Measurements from ENCODE around the gene SPIN3. TPM values are rescaled to one million over a fixed set of nuclear protein-coding genes. Genes with fewer than 3 reads are reported as not detected.

SPIN3 gene
- total and polyA plus RNA-seq, 2 of the 13 experiments (the other 11 are each of a cell fraction or from before 2014, with no cell fraction given), result 8.4 to 8.8 TPM

DNA sequence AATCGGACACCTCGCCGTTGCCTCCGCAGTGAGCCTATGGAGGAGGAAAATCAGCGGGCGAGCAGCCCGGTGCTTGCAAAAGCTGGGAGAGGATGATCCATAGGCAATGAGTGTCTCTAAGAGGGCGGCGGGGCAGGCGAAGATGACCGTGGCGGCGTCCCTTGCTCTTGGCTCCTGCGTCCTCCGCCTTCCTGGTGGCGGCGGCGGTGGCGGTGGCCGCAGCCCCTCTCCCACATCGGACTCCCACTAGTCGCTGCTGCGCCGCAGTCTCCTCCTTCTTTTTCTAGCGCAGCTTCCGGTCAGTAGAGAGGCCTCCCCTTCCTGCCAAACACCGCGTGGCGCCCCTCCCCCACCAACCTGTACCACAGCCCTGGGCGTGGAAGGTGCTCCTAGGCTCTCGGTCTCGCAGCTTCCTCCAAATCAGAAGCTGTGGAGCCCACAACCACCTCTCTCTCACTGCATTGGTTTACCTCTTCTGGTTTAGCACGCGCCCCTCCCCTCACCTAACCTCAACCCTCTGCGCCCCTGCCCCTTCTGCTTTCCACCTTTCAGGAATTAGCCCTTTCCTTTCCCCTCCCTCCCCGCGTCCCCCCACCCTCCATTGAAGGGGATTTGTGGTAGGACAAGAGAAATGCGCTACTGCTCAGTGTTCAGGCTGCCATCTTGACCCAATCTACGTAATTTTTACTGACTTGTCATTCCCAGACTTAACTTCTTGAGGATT, at the start of gene SPIN3 (continued):
- no peak for TF ChIP-seq ZNF367 (CRISPR knock-in tag; IDR thresholded peaks at IDR 0.05; ENCODE audit: borderline replicate concordance)
- TF ChIP-seq AGO1 (IDR thresholded peaks at IDR 0.05; ENCODE audit: low read depth, low read length, poor library complexity, severe bottlenecking), result no peak
- TF ChIP-seq, protein P1, sequence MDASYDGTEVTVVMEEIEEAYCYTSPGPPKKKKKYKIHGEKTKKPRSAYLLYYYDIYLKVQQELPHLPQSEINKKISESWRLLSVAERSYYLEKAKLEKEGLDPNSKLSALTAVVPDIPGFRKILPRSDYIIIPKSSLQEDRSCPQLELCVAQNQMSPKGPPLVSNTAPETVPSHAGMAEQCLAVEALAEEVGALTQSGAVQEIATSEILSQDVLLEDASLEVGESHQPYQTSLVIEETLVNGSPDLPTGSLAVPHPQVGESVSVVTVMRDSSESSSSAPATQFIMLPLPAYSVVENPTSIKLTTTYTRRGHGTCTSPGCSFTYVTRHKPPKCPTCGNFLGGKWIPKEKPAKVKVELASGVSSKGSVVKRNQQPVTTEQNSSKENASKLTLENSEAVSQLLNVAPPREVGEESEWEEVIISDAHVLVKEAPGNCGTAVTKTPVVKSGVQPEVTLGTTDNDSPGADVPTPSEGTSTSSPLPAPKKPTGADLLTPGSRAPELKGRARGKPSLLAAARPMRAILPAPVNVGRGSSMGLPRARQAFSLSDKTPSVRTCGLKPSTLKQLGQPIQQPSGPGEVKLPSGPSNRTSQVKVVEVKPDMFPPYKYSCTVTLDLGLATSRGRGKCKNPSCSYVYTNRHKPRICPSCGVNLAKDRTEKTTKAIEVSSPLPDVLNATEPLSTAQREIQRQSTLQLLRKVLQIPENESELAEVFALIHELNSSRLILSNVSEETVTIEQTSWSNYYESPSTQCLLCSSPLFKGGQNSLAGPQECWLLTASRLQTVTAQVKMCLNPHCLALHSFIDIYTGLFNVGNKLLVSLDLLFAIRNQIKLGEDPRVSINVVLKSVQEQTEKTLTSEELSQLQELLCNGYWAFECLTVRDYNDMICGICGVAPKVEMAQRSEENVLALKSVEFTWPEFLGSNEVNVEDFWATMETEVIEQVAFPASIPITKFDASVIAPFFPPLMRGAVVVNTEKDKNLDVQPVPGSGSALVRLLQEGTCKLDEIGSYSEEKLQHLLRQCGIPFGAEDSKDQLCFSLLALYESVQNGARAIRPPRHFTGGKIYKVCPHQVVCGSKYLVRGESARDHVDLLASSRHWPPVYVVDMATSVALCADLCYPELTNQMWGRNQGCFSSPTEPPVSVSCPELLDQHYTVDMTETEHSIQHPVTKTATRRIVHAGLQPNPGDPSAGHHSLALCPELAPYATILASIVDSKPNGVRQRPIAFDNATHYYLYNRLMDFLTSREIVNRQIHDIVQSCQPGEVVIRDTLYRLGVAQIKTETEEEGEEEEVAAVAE (CRISPR knock-in tag; IDR thresholded peaks at IDR 0.05; ENCODE audit: borderline replicate concordance), result peak; percentile 91
- TF ChIP-seq ZNF879 (CRISPR knock-in tag; IDR thresholded peaks at IDR 0.05), result no peak
- TF ChIP-seq ZFP36 (IDR thresholded peaks at IDR 0.05; ENCODE audit: borderline replicate concordance, low read depth, low read length, partially characterized antibody), result no peak
- no peak for TF ChIP-seq ZNF251 (CRISPR knock-in tag; IDR thresholded peaks at IDR 0.05)
- TF ChIP-seq, protein P2, sequence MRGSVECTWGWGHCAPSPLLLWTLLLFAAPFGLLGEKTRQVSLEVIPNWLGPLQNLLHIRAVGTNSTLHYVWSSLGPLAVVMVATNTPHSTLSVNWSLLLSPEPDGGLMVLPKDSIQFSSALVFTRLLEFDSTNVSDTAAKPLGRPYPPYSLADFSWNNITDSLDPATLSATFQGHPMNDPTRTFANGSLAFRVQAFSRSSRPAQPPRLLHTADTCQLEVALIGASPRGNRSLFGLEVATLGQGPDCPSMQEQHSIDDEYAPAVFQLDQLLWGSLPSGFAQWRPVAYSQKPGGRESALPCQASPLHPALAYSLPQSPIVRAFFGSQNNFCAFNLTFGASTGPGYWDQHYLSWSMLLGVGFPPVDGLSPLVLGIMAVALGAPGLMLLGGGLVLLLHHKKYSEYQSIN (CRISPR knock-in tag; IDR thresholded peaks at IDR 0.05; ENCODE audit: borderline replicate concordance), result no peak
- TF ChIP-seq, protein P3, sequence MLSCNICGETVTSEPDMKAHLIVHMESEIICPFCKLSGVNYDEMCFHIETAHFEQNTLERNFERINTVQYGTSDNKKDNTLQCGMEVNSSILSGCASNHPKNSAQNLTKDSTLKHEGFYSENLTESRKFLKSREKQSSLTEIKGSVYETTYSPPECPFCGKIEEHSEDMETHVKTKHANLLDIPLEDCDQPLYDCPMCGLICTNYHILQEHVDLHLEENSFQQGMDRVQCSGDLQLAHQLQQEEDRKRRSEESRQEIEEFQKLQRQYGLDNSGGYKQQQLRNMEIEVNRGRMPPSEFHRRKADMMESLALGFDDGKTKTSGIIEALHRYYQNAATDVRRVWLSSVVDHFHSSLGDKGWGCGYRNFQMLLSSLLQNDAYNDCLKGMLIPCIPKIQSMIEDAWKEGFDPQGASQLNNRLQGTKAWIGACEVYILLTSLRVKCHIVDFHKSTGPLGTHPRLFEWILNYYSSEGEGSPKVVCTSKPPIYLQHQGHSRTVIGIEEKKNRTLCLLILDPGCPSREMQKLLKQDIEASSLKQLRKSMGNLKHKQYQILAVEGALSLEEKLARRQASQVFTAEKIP (CRISPR knock-in tag; IDR thresholded peaks at IDR 0.05; ENCODE audit: borderline replicate concordance), result no peak
- peak; percentile 91 for TF ChIP-seq DMAP1 (CRISPR knock-in tag; IDR thresholded peaks at IDR 0.05)
- peak; percentile 81 for TF ChIP-seq HNRNPLL (IDR thresholded peaks at IDR 0.05; ENCODE audit: low read depth, low read length, poor library complexity, severe bottlenecking)
- no peak for TF ChIP-seq SYNCRIP (IDR thresholded peaks at IDR 0.05; ENCODE audit: insufficient read depth, low read depth, low read length)
- no peak for TF ChIP-seq KAT2B (IDR thresholded peaks at IDR 0.05; ENCODE audit: borderline replicate concordance, low read depth, low read length)
- TF ChIP-seq ZBTB7A (CRISPR knock-in tag; IDR thresholded peaks at IDR 0.05), result 0 out of 2 replicates have a peak, but pooled peaks have one; percentile 47
- TF ChIP-seq, protein P4, sequence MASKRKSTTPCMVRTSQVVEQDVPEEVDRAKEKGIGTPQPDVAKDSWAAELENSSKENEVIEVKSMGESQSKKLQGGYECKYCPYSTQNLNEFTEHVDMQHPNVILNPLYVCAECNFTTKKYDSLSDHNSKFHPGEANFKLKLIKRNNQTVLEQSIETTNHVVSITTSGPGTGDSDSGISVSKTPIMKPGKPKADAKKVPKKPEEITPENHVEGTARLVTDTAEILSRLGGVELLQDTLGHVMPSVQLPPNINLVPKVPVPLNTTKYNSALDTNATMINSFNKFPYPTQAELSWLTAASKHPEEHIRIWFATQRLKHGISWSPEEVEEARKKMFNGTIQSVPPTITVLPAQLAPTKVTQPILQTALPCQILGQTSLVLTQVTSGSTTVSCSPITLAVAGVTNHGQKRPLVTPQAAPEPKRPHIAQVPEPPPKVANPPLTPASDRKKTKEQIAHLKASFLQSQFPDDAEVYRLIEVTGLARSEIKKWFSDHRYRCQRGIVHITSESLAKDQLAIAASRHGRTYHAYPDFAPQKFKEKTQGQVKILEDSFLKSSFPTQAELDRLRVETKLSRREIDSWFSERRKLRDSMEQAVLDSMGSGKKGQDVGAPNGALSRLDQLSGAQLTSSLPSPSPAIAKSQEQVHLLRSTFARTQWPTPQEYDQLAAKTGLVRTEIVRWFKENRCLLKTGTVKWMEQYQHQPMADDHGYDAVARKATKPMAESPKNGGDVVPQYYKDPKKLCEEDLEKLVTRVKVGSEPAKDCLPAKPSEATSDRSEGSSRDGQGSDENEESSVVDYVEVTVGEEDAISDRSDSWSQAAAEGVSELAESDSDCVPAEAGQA (IDR thresholded peaks at IDR 0.05; ENCODE audit: low read depth), result no peak
- TF ChIP-seq, protein P4 (CRISPR knock-in tag; IDR thresholded peaks at IDR 0.05; ENCODE audit: borderline replicate concordance), result no peak

Data from HepG2 (cell line).